Measurements from ENCODE around the gene DENND2C. TPM values are rescaled to one million over a fixed set of nuclear protein-coding genes. Genes with fewer than 3 reads are reported as not detected.
A peak's percentile ranks its signal among the peaks of the same experiment; 100 is the strongest.

Gene DENND2C
- total and polyA plus RNA-seq, 2 of the 13 experiments (the other 11 are each of a cell fraction or from before 2014, with no cell fraction given) = 0.08 to 0.33 TPM

GRCh38 chr1:114716304-114717170 is 46.7 kb upstream of the DENND2C start, which contains the start of gene NRAS (continued):
- TF ChIP-seq, protein P1, sequence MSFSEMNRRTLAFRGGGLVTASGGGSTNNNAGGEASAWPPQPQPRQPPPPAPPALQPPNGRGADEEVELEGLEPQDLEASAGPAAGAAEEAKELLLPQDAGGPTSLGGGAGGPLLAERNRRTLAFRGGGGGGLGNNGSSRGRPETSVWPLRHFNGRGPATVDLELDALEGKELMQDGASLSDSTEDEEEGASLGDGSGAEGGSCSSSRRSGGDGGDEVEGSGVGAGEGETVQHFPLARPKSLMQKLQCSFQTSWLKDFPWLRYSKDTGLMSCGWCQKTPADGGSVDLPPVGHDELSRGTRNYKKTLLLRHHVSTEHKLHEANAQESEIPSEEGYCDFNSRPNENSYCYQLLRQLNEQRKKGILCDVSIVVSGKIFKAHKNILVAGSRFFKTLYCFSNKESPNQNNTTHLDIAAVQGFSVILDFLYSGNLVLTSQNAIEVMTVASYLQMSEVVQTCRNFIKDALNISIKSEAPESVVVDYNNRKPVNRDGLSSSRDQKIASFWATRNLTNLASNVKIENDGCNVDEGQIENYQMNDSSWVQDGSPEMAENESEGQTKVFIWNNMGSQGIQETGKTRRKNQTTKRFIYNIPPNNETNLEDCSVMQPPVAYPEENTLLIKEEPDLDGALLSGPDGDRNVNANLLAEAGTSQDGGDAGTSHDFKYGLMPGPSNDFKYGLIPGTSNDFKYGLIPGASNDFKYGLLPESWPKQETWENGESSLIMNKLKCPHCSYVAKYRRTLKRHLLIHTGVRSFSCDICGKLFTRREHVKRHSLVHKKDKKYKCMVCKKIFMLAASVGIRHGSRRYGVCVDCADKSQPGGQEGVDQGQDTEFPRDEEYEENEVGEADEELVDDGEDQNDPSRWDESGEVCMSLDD (CRISPR knock-in tag; IDR thresholded peaks at IDR 0.05; ENCODE audit: borderline replicate concordance) = no peak
- TF ChIP-seq TGIF2 (CRISPR knock-in tag; IDR thresholded peaks at IDR 0.05) (peak; percentile 64), KLF11 (CRISPR knock-in tag; IDR thresholded peaks at IDR 0.05) (no peak), CSRNP1 (CRISPR knock-in tag; IDR thresholded peaks at IDR 0.05) (no peak), ZNF235 (CRISPR knock-in tag; IDR thresholded peaks at IDR 0.05; ENCODE audit: borderline replicate concordance) (no peak), SP2 (CRISPR knock-in tag; IDR thresholded peaks at IDR 0.05) (no peak), NFIC (IDR thresholded peaks at IDR 0.05; ENCODE audit: low read length) (peak; percentile 53; the same call in 1 of the 2 replicates), TSC22D2 (CRISPR knock-in tag; IDR thresholded peaks at IDR 0.05; ENCODE audit: borderline replicate concordance) (no peak), RFXAP (CRISPR knock-in tag; IDR thresholded peaks at IDR 0.05; ENCODE audit: borderline replicate concordance) (0 out of 2 replicates have a peak, but pooled peaks have one; percentile 38), CENPT (CRISPR knock-in tag; IDR thresholded peaks at IDR 0.05; ENCODE audit: low read depth) (no peak), ZNF343 (CRISPR knock-in tag; IDR thresholded peaks at IDR 0.05) (no peak), RAD51 (IDR thresholded peaks at IDR 0.05; ENCODE audit: borderline replicate concordance) (peak; percentile 28; the same call in 1 of the 2 replicates), NFRKB (IDR thresholded peaks at IDR 0.05) (no peak), SP140L (CRISPR knock-in tag; IDR thresholded peaks at IDR 0.05; ENCODE audit: borderline replicate concordance) (no peak), CREB1 (IDR thresholded peaks at IDR 0.05) (peak; percentile 94), CREB1 (CRISPR knock-in tag; IDR thresholded peaks at IDR 0.05) (peak; percentile 99), ADNP (CRISPR knock-in tag; IDR thresholded peaks at IDR 0.05) (no peak), ZNF713 (CRISPR knock-in tag; IDR thresholded peaks at IDR 0.05) (no peak), THAP9 (CRISPR knock-in tag; IDR thresholded peaks at IDR 0.05; ENCODE audit: borderline replicate concordance) (peak; percentile 72; the same call in 1 of the 2 replicates), AHR (CRISPR knock-in tag; IDR thresholded peaks at IDR 0.05) (0 out of 2 replicates have a peak, but pooled peaks have one; percentile 31), MEIS1 (CRISPR knock-in tag; IDR thresholded peaks at IDR 0.05; ENCODE audit: borderline replicate concordance) (no peak), TRIM24 (CRISPR knock-in tag; IDR thresholded peaks at IDR 0.05) (no peak)
- TF ChIP-seq, protein P2, sequence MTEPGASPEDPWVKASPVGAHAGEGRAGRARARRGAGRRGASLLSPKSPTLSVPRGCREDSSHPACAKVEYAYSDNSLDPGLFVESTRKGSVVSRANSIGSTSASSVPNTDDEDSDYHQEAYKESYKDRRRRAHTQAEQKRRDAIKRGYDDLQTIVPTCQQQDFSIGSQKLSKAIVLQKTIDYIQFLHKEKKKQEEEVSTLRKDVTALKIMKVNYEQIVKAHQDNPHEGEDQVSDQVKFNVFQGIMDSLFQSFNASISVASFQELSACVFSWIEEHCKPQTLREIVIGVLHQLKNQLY (CRISPR knock-in tag; IDR thresholded peaks at IDR 0.05) = peak; percentile 77; the same call in 1 of the 2 replicates
